ENCODE measurements around the gene PTGES3L.

GRCh38 chr17:43028221-43028861 lies 48.5 kb upstream of the PTGES3L start:
- TF ChIP-seq EZH2phosphoT487 (IDR thresholded peaks at IDR 0.05; ENCODE audit: insufficient read depth, low read depth), result no peak
- no peak for TF ChIP-seq EZH2 (IDR thresholded peaks at IDR 0.05; ENCODE audit: insufficient read depth, poor library complexity, severe bottlenecking)

All from GM23248 (cell line).